NT2/D1 (cell line): ENCODE measurements around the gene ITGA2B.

Source experiments
- DNase-seq: peaks from one replicate; pipeline ENCODE4 v3.0.0-alpha.2; 2011; ENCODE audit warnings: low read depth, low spot score
- H3K27me3 ChIP-seq: 2 replicates; pipeline ENCODE4 v1.6.0; 2011; ENCODE audit warnings: mild to moderate bottlenecking; ENCODE audit not compliant: insufficient read length, insufficient read depth
- H3K36me3 ChIP-seq: 2 replicates; pipeline ENCODE4 v1.6.1; 2011; ENCODE audit warnings: mild to moderate bottlenecking, low read length, mixed read lengths; ENCODE audit not compliant: insufficient read depth, insufficient read length
- H3K4me1 ChIP-seq: 2 replicates; pipeline ENCODE4 v1.5.1; 2011; ENCODE audit not compliant: insufficient read depth, insufficient read length
- H3K4me3 ChIP-seq: 2 replicates; pipeline ENCODE4 v1.5.1; 2011; ENCODE audit warnings: low read depth; ENCODE audit not compliant: insufficient read length
- H3K9ac ChIP-seq: 2 replicates; pipeline ENCODE4 v1.6.0; 2011; ENCODE audit warnings: low read depth; ENCODE audit not compliant: insufficient read length
- H3K9me3 ChIP-seq: 2 replicates; pipeline ENCODE4 v1.5.1; 2011; ENCODE audit warnings: mild to moderate bottlenecking, low read length; ENCODE audit not compliant: insufficient read depth
- SUZ12 ChIP-seq: IDR thresholded peaks from 2 replicates; pipeline ENCODE4 v1.6.1; 2011; ENCODE audit not compliant: insufficient read length, insufficient read depth; ENCODE audit errors: extremely low read depth
- YY1 ChIP-seq: IDR thresholded peaks from 2 replicates; pipeline ENCODE4 v1.6.1; 2011; ENCODE audit not compliant: insufficient read length, insufficient read depth
- ZNF274 ChIP-seq: IDR thresholded peaks from 2 replicates; pipeline ENCODE4 v1.6.1; 2011; ENCODE audit warnings: mild to moderate bottlenecking, low read depth, low read length

ITGA2B gene

DNA sequence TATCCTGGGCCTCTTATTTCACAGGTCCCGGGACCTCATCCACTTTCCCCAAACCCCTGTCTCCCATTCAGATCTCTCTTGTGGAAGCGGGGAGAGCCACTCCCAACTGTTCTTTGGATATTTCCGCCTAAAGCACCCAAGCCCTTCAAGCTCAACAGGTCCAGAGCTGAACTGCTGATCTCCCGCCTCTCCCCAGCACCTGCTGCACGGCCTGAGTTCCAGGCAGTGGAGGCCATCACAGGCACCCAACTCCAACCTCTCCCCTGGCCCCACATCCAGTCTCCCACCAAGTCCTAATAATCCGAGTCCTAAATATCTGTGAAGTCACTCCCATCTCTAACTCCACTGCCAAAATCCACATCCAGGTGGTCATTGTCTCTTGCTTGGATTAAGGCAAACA lies 6.5 kb downstream of the ITGA2B start:
- no peak for TF ChIP-seq SUZ12
- TF ChIP-seq ZNF274, result no peak
- no peak for TF ChIP-seq YY1
- H3K36me3 ChIP-seq, result no peaks in the 10 kb centered on the region
- H3K27me3 ChIP-seq, result peaks cover 21% of the 10 kb centered on the region
- peaks cover 6% of the 10 kb centered on the region for H3K4me1 ChIP-seq
- H3K9me3 ChIP-seq, result no peaks in the 10 kb centered on the region
- no peak overlapping the region for H3K4me3 ChIP-seq
- no peak for DNase-seq
- H3K9ac ChIP-seq, result no peak overlapping the region

DNA sequence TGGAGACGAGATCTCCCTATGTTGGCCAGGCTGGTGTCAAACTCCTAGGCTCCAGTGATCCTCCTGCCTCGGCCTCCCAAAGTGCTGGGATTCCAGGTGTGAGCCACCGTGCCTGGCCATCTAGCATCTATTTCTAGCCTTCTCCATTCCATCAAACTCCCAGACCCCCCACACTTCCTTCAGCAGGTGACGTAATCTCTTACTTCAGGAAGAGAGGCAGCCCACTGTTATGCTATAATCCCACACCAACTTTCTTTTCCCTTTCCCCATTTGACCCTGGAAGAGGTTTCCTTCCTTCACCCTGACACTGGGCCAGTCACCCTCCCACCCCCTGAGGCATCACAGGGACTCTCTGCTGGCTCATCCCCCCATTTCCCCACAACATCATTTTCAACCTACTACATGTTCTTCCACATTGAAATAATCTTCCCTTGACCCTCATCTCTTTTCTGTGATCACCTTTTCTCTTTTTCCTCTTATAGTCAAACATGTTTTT lies 7.6 kb downstream of the ITGA2B start:
- H3K9me3 ChIP-seq, result no peaks in the 10 kb centered on the region
- H3K4me1 ChIP-seq, result peaks cover 6% of the 10 kb centered on the region
- no peaks in the 10 kb centered on the region for H3K36me3 ChIP-seq
- no peak for DNase-seq
- no peak overlapping the region for H3K9ac ChIP-seq
- TF ChIP-seq YY1, result no peak
- no peak for TF ChIP-seq ZNF274
- TF ChIP-seq SUZ12, result no peak
- peaks cover 21% of the 10 kb centered on the region for H3K27me3 ChIP-seq
- no peak overlapping the region for H3K4me3 ChIP-seq

DNA sequence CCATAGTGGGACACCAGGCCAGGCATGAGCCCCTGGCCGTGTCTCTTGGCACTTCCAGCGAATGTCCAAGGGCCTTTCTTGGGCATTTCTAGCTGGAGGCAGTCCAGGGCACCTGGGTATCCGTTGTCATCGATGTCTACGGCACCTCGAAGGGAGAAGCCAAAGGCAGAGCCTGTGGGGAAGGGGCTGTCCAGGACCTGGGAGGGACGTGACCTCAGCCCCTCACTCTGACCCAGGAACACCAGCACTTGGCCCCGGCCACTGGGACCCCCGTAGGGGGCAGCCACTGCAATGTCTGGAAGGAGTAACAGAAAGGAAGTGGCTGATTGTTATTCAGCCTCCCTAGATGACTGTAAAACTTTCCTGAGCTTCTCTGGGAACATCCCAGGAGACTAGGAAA lies 8.7 kb downstream of the ITGA2B start:
- H3K4me3 ChIP-seq, result no peak overlapping the region
- H3K9ac ChIP-seq, result no peak overlapping the region
- H3K4me1 ChIP-seq, result peaks cover 10% of the 10 kb centered on the region
- no peaks in the 10 kb centered on the region for H3K9me3 ChIP-seq
- DNase-seq, result no peak
- H3K36me3 ChIP-seq, result no peaks in the 10 kb centered on the region
- no peak for TF ChIP-seq YY1
- no peak for TF ChIP-seq SUZ12
- TF ChIP-seq ZNF274, result no peak
- peaks cover 18% of the 10 kb centered on the region for H3K27me3 ChIP-seq

DNA sequence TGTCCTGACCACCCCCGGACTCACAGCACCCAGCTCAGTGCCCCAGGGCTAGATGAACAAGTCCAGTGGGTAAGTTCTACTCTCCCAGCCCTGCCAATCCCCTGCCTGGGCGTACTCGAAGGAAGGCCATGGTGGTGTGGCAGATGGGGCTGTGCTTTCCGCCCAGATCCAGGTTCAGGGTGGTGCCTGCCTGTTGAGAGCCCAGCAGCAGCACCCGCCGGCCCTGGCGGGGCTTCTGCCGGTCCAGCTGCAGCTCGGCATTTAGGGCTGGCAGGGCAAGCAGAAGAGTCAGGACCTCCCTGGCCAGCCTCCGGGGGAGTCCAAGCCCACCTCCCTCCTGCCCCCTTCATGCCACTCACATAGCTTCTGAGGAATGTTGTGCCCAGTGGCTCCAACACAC lies 9.6 kb downstream of the ITGA2B start:
- no peak overlapping the region for H3K4me3 ChIP-seq
- no peaks in the 10 kb centered on the region for H3K9me3 ChIP-seq
- no peak overlapping the region for H3K9ac ChIP-seq
- peaks cover 17% of the 10 kb centered on the region for H3K4me1 ChIP-seq
- H3K36me3 ChIP-seq, result no peaks in the 10 kb centered on the region
- no peak for TF ChIP-seq SUZ12
- no peak for TF ChIP-seq ZNF274
- TF ChIP-seq YY1, result no peak
- peaks cover 17% of the 10 kb centered on the region for H3K27me3 ChIP-seq
- DNase-seq, result no peak

GRCh38 chr17:44378171-44378705 lies 11.2 kb downstream of the ITGA2B start:
- TF ChIP-seq YY1 (no peak), SUZ12 (no peak), ZNF274 (no peak)
- H3K9ac ChIP-seq, result no peak overlapping the region
- DNase-seq, result no peak
- H3K9me3 ChIP-seq, result no peaks in the 10 kb centered on the region
- H3K4me3 ChIP-seq, result no peak overlapping the region
- H3K27me3 ChIP-seq, result peaks cover under 1% of the 10 kb centered on the region
- peaks cover 22% of the 10 kb centered on the region for H3K4me1 ChIP-seq
- H3K36me3 ChIP-seq, result no peaks in the 10 kb centered on the region

DNA sequence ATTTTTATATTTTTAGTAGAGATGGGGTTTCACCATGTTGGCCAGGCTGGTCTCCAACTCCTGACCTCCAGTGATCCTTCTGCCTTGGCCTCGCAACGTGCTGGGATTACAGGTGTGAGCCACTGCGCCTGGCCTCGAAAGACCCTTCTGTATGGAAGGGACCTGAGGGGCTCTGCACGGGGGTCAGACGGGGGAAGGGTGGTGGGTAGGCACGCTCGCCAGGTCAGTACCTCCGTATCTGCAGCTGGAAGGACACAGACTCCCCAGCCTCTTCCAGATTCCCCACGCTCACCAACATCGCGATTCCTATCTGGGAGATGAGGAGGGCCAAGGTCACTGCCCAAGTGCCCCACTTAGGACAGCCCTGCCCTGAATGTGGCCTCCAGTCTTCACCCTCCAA lies 12.7 kb downstream of the ITGA2B start:
- no peak overlapping the region for H3K4me3 ChIP-seq
- H3K9me3 ChIP-seq, result no peaks in the 10 kb centered on the region
- no peaks in the 10 kb centered on the region for H3K36me3 ChIP-seq
- no peak overlapping the region for H3K9ac ChIP-seq
- DNase-seq, result no peak
- TF ChIP-seq ZNF274 (no peak), YY1 (no peak), SUZ12 (no peak)
- no peaks in the 10 kb centered on the region for H3K27me3 ChIP-seq
- H3K4me1 ChIP-seq, result peaks cover 24% of the 10 kb centered on the region

- DNase-seq, result no peak
Observed at GRCh38 chr17:44376124-44376523, 13.3 kb downstream of the ITGA2B start.

More at GRCh38 chr17:44376124-44376523, 13.3 kb downstream of the ITGA2B start:
- no peaks in the 10 kb centered on the region for H3K9me3 ChIP-seq
- no peaks in the 10 kb centered on the region for H3K27me3 ChIP-seq
- TF ChIP-seq SUZ12 (no peak), YY1 (no peak), ZNF274 (no peak)
- H3K36me3 ChIP-seq, result no peaks in the 10 kb centered on the region
- H3K4me1 ChIP-seq, result peaks cover 24% of the 10 kb centered on the region
- no peak overlapping the region for H3K4me3 ChIP-seq
- peak overlapping the region; percentile 39 for H3K9ac ChIP-seq
